Astrocyte (in vitro differentiated cells and primary cell): ENCODE data around the gene KLF17.

Experiments used
- EZH2 ChIP-seq: IDR thresholded peaks from 2 replicates; pipeline ENCODE4 v1.6.1; 2012; ENCODE audit warnings: mild to moderate bottlenecking, low read length, inconsistent platforms; ENCODE audit not compliant: insufficient read depth
- TF ChIP-seq, protein P1 (sequence below): IDR thresholded peaks from 2 replicates; pipeline ENCODE4 v1.5.1; 2011; ENCODE audit warnings: low read depth, mild to moderate bottlenecking, inconsistent platforms, low read length, moderate library complexity; ENCODE audit not compliant: insufficient read depth

DNA sequence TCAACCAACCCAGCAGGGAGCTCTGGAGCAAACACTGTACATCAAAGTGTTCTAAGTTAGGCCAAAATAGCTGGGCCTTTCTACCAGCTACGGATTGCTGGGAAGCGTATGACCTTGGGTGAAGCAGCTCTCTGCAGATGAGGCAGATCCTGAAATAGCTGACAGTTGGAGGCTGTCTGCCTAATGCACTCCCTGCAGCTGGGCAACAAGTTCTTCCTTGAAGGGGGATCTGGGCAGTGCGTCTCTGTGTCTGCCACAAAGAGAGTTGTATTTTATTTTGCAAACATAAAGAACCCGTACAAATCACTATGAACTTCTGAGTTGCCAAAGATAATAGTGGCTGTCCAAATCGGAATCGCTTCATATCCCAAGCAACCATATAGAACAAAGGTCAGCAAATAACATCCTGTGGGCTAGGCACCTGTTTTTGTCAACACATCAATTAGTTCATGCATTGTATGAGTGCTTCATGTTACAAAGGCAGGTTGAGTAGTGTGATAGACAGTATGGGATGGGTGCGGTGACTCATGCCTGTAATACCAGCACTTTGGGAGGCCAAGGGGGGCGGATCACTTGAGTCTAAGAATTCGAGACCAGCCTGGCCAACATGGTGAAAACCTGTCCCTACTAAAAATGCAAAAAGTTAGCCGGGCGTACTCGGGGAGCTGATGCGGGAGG, 29.1 kb upstream of the KLF17 start:
- no peak for TF ChIP-seq EZH2
- TF ChIP-seq, protein P1, sequence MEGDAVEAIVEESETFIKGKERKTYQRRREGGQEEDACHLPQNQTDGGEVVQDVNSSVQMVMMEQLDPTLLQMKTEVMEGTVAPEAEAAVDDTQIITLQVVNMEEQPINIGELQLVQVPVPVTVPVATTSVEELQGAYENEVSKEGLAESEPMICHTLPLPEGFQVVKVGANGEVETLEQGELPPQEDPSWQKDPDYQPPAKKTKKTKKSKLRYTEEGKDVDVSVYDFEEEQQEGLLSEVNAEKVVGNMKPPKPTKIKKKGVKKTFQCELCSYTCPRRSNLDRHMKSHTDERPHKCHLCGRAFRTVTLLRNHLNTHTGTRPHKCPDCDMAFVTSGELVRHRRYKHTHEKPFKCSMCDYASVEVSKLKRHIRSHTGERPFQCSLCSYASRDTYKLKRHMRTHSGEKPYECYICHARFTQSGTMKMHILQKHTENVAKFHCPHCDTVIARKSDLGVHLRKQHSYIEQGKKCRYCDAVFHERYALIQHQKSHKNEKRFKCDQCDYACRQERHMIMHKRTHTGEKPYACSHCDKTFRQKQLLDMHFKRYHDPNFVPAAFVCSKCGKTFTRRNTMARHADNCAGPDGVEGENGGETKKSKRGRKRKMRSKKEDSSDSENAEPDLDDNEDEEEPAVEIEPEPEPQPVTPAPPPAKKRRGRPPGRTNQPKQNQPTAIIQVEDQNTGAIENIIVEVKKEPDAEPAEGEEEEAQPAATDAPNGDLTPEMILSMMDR: no peak
